ENCODE results near the gene DNAH3.
"Not testable (repeated sequence)": the region's sequence is repeated elsewhere in the genome, so short reads cannot be mapped to it uniquely, and the experiment has no call there.

The DNAH3 gene

GRCh38 chr16:21150375-21151001, at the start of gene DNAH3:
DNAH3 (minus strand) TSS chr16:21150846; CDS start chr16:21150319, 527 bp downstream.
- no peak for DNase-seq (ENCODE audit: low spot score)

- DNase-seq (ENCODE audit: low spot score) = no peak
These were observed 49.1 kb upstream of the DNAH3 start for GRCh38 chr16:21199607-21200218.

GRCh38 chr16:21197621-21198020, 47.0 kb upstream of the DNAH3 start:
- DNase-seq (ENCODE audit: low spot score) = no peak

- no peak for DNase-seq (ENCODE audit: low spot score)
These were observed 46.5 kb upstream of the DNAH3 start for GRCh38 chr16:21197112-21197511.

GRCh38 chr16:21195330-21195729, 44.7 kb upstream of the DNAH3 start:
- DNase-seq (ENCODE audit: low spot score) = not testable (repeated sequence)

- no peak for DNase-seq (ENCODE audit: low spot score)
These were observed 44.2 kb upstream of the DNAH3 start for GRCh38 chr16:21194771-21195301.

- DNase-seq (ENCODE audit: low spot score) = no peak
These were observed 42.3 kb upstream of the DNAH3 start for GRCh38 chr16:21192991-21193390.

- no peak for DNase-seq (ENCODE audit: low spot score)
These were observed 40.0 kb upstream of the DNAH3 start for GRCh38 chr16:21190599-21190998.

- DNase-seq (ENCODE audit: low spot score) = no peak
These were observed 39.4 kb upstream of the DNAH3 start for GRCh38 chr16:21190013-21190412.

GRCh38 chr16:21189311-21189710, 38.7 kb upstream of the DNAH3 start:
- DNase-seq (ENCODE audit: low spot score) = no peak

GRCh38 chr16:21186326-21186691, 35.7 kb upstream of the DNAH3 start:
- DNase-seq (ENCODE audit: low spot score) = no peak

- no peak for DNase-seq (ENCODE audit: low spot score)
These were observed 35.1 kb upstream of the DNAH3 start for GRCh38 chr16:21185659-21186325.

GRCh38 chr16:21184834-21185233, 34.2 kb upstream of the DNAH3 start:
- DNase-seq (ENCODE audit: low spot score) = no peak

- no peak for DNase-seq (ENCODE audit: low spot score)
These were observed 33.3 kb upstream of the DNAH3 start for GRCh38 chr16:21183995-21184394.

- DNase-seq (ENCODE audit: low spot score) = no peak
These were observed 29.3 kb upstream of the DNAH3 start for GRCh38 chr16:21179983-21180365.

GRCh38 chr16:21179126-21179982, 28.7 kb upstream of the DNAH3 start:
- DNase-seq (ENCODE audit: low spot score) = no peak

GRCh38 chr16:21175397-21175796, 24.8 kb upstream of the DNAH3 start:
- DNase-seq (ENCODE audit: low spot score) = no peak

- no peak for DNase-seq (ENCODE audit: low spot score)
These were observed 22.0 kb upstream of the DNAH3 start for GRCh38 chr16:21172650-21173049.

GRCh38 chr16:21170116-21170515, 19.5 kb upstream of the DNAH3 start:
- DNase-seq (ENCODE audit: low spot score) = not testable (repeated sequence)

- no peak for DNase-seq (ENCODE audit: low spot score)
These were observed 18.8 kb upstream of the DNAH3 start for GRCh38 chr16:21169249-21169981.

- no peak for DNase-seq (ENCODE audit: low spot score)
These were observed 17.4 kb upstream of the DNAH3 start for GRCh38 chr16:21167929-21168602.

Measured in HuH-7 (cell line).